Glutamatergic neuron (in vitro differentiated cells): ENCODE measurements around the gene KRT38. TPM values are rescaled to one million over a fixed set of nuclear protein-coding genes. Genes with fewer than 3 reads are reported as not detected.
"Not testable (repeated sequence)": the region's sequence is repeated elsewhere in the genome, so short reads cannot be mapped to it uniquely, and the experiment has no call there.

Source experiments
- DNase-seq: peaks from one replicate; pipeline ENCODE4 v3.0.0; 2022
- H3K27ac Mint-ChIP-seq: one replicate; pipeline ENCODE4 v1.8.0; 2020; ENCODE audit warnings: mild to moderate bottlenecking, mixed read lengths, inconsistent platforms; ENCODE audit not compliant: unreplicated experiment
- H3K27me3 Mint-ChIP-seq: one replicate; pipeline ENCODE4 v1.8.0; 2020; ENCODE audit warnings: mild to moderate bottlenecking, moderate library complexity, mixed read lengths, inconsistent platforms; ENCODE audit not compliant: unreplicated experiment
- H3K36me3 Mint-ChIP-seq: one replicate; pipeline ENCODE4 v1.8.0; 2020; ENCODE audit warnings: mild to moderate bottlenecking, mixed read lengths, inconsistent platforms; ENCODE audit not compliant: unreplicated experiment
- H3K4me1 Mint-ChIP-seq: one replicate; pipeline ENCODE4 v1.8.0; 2020; ENCODE audit warnings: mild to moderate bottlenecking, low read depth, mixed read lengths, inconsistent platforms; ENCODE audit not compliant: unreplicated experiment
- H3K4me3 Mint-ChIP-seq: one replicate; pipeline ENCODE4 v1.8.0; 2020; ENCODE audit warnings: mild to moderate bottlenecking, mixed read lengths, inconsistent platforms; ENCODE audit not compliant: unreplicated experiment
- H3K9me3 Mint-ChIP-seq: one replicate; pipeline ENCODE4 v1.8.0; 2020; ENCODE audit warnings: mild to moderate bottlenecking, moderate library complexity, mixed read lengths, inconsistent platforms; ENCODE audit not compliant: unreplicated experiment
- total RNA-seq: library from RNA; stranded (reverse); fragmentation: NEBNext Ultra II Directional; extraction: Animal tissue kit (Norgen Biotek cat#: 25700); gene quantifications from one replicate; pipeline ENCODE4 v1.2.1, GENCODE V29; 2021; ENCODE audit not compliant: unreplicated experiment
- TF ChIP-seq, protein P1 (sequence below): fragments of 200-600 bp; sonication (generic); IDR thresholded peaks from one replicate; pipeline ENCODE4 v1.5.0; 2021; ENCODE audit not compliant: partially characterized antibody, unreplicated experiment

Gene KRT38
- total RNA-seq, 1 donor from 2014 or later = not detected

DNA sequence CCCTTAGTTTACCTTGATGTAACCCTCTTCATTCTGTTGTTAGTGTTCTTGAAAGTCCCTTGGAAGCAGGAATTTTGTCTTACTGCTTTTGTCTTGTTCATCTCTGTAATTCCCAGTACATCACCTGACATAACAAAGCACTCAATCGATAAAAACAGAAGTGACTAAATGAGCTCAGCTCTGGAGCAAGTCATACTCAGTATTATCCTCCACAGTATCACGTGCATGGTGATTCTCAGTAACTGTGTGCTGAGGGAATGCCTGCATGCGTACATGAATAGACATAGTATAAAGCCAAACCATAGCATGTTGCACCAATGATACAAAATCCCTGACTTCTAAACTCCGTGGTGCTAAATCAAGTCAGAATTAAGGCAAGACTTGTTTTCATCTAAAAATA, 7.2 kb downstream of the KRT38 start:
- no peak overlapping the region for H3K4me3 Mint-ChIP-seq
- no peaks in the 10 kb centered on the region for H3K27me3 Mint-ChIP-seq
- no peaks in the 10 kb centered on the region for H3K36me3 Mint-ChIP-seq
- no peaks in the 10 kb centered on the region for H3K4me1 Mint-ChIP-seq
- TF ChIP-seq, protein P1, sequence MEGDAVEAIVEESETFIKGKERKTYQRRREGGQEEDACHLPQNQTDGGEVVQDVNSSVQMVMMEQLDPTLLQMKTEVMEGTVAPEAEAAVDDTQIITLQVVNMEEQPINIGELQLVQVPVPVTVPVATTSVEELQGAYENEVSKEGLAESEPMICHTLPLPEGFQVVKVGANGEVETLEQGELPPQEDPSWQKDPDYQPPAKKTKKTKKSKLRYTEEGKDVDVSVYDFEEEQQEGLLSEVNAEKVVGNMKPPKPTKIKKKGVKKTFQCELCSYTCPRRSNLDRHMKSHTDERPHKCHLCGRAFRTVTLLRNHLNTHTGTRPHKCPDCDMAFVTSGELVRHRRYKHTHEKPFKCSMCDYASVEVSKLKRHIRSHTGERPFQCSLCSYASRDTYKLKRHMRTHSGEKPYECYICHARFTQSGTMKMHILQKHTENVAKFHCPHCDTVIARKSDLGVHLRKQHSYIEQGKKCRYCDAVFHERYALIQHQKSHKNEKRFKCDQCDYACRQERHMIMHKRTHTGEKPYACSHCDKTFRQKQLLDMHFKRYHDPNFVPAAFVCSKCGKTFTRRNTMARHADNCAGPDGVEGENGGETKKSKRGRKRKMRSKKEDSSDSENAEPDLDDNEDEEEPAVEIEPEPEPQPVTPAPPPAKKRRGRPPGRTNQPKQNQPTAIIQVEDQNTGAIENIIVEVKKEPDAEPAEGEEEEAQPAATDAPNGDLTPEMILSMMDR = no peak
- no peak for DNase-seq
- no peak overlapping the region for H3K27ac Mint-ChIP-seq
- no peaks in the 10 kb centered on the region for H3K9me3 Mint-ChIP-seq

- not testable (repeated sequence) for H3K27ac Mint-ChIP-seq, H3K27me3 Mint-ChIP-seq, H3K9me3 Mint-ChIP-seq, H3K36me3 Mint-ChIP-seq, DNase-seq, H3K4me3 Mint-ChIP-seq, H3K4me1 Mint-ChIP-seq
These were observed 10.4 kb downstream of the KRT38 start for GRCh38 chr17:41430376-41430775.

DNA sequence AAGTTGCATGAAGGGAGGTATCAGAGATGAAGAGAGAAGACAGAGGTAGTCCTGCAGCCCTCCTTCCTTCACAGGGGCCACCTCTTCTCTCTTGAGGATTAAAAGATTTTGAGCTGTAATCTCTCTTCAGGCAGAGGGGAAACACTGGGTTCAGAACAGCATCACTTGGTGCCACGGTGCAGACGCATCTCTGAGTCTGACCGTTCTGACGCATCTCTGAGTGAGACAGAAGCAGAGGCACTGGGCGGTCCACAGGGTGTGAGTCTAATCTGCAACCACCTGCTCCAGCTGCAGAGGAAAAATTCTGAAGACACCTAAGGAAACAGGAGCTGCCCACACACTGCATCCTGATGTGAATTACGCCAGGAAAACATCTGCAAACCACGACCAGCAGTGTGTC, 11.1 kb downstream of the KRT38 start:
- Mint-ChIP-seq H3K4me3 (no peak overlapping the region), H3K9me3 (no peaks in the 10 kb centered on the region), H3K27ac (no peak overlapping the region), H3K4me1 (no peaks in the 10 kb centered on the region), H3K36me3 (no peaks in the 10 kb centered on the region), H3K27me3 (no peaks in the 10 kb centered on the region)
- DNase-seq = no peak
- TF ChIP-seq, protein P1 = no peak

DNA sequence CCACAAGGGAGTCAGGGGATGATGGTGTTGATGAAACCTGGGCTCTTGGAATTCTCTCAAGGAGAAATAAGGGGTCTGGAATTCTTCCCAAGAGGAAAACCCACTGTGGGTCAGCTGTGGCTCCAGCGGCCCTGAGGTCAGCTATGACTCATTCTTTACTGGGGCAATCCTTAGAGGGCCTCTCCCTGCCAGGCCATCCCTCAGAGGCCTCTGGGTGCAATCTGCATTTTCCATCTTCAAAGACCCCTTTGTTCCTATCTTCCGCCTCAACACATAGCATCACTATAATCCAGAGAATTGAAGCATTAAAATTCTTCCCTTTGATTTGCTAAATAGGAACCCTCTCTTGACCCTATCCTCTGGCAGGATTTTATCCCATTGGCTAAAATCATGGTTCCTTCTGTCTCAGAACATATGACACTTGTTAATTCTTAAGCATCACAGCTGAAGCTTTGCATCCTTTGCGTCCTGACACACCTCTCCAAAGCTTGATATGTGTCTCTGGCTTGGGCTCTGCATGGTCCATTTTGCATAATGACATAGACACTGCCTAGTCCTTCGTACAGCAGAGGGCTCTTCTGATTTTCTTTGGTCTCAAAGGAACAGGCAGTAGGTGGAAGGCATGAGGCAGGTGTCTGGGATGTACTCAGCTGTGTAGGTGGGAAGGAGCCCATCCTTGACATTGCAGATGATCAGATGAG, 12.0 kb downstream of the KRT38 start:
- H3K27me3 Mint-ChIP-seq = no peaks in the 10 kb centered on the region
- H3K27ac Mint-ChIP-seq = no peak overlapping the region
- no peaks in the 10 kb centered on the region for H3K36me3 Mint-ChIP-seq
- no peaks in the 10 kb centered on the region for H3K9me3 Mint-ChIP-seq
- TF ChIP-seq, protein P1 = no peak
- H3K4me3 Mint-ChIP-seq = no peak overlapping the region
- no peaks in the 10 kb centered on the region for H3K4me1 Mint-ChIP-seq
- DNase-seq = no peak

- H3K9me3 Mint-ChIP-seq = no peaks in the 10 kb centered on the region
- H3K4me3 Mint-ChIP-seq = no peak within 1 kb of the TSS
- no peak for DNase-seq
- no peak within 1 kb of the TSS for H3K27ac Mint-ChIP-seq
- H3K27me3 Mint-ChIP-seq = no peaks in the 10 kb centered on the region
- no peaks in the 10 kb centered on the region for H3K4me1 Mint-ChIP-seq
- H3K36me3 Mint-ChIP-seq = no peaks in the 10 kb centered on the region
- TF ChIP-seq, protein P1 = no peak
These were observed 16.6 kb downstream of the KRT38 start, which contains the start of gene KRT37 for GRCh38 chr17:41424111-41424635. TSS of gene KRT37 (minus strand) at chr17:41424585. CDS start at chr17:41424523, 62 bp downstream.

DNA sequence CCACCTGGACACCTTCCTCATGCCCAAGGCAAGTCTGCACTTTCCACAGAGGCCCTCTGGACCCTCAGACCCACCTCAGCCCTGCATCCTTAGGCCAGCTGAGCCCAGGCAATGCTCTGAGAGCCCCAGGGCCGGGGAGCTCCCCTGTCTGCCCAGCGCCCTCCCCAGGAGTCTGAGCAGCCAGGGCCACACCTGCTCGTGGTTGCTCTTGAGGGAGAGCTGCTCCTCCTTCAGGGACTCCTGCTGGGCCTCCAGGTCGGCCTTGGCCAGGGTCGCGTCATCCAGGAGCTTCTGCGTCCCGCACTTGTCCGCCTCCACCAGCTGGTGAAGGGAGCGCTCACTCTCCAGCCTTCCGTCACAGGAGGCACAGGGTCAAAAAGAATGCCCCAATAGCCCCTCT, 18.2 kb downstream of the KRT38 start:
- H3K4me3 Mint-ChIP-seq, DNase-seq, H3K4me1 Mint-ChIP-seq, H3K9me3 Mint-ChIP-seq, H3K36me3 Mint-ChIP-seq, H3K27ac Mint-ChIP-seq, H3K27me3 Mint-ChIP-seq: not testable (repeated sequence)
